ENCODE results near the gene ZBTB20. TPM values are rescaled to one million over a fixed set of nuclear protein-coding genes. Genes with fewer than 3 reads are reported as not detected.
A peak's percentile ranks its signal among the peaks of the same experiment; 100 is the strongest.

Gene ZBTB20
- total and polyA plus RNA-seq, 4 donors: 0.74 to 77.1 (median 27.9) TPM

- WGBS, 2 donors: 73 to 84% methylated on average over 3 of the region's 3 CpGs
- Histone ChIP-seq H3K9me3 (ENCODE audit: control insufficient read depth in 4 of 4, insufficient read depth in 3 of 4, low read length in 3 of 4) (no peaks in the 10 kb centered on the region), H3K27ac (ENCODE audit: low read depth in 1 of 2, low read length in 1 of 2) (no peak overlapping the region), H3K9ac (ENCODE audit: insufficient read depth in 1 of 2, low read length in 2 of 2) (no peak overlapping the region), H3K4me1 (ENCODE audit: control insufficient read depth in 5 of 5, insufficient read depth in 5 of 5, low read length in 5 of 5) (no peaks in the 10 kb centered on the region), H3K4me3 (no peak overlapping the region), H3K27me3 (ENCODE audit: control insufficient read depth in 3 of 3, insufficient read depth in 3 of 3, low read length in 2 of 3) (no peaks in the 10 kb centered on the region), H3K36me3 (ENCODE audit: control insufficient read depth in 4 of 4, insufficient read depth in 4 of 4, low read length in 4 of 4) (no peaks in the 10 kb centered on the region)
- ATAC-seq (ENCODE audit: insufficient read depth, low FRiP score) (no peak), DNase-seq (no peak)
- TF ChIP-seq CTCF (IDR thresholded peaks at IDR 0.05; ENCODE audit: control extremely low read depth, extremely low read depth): no peak
Observed at GRCh38 chr3:115042351-115042750, 104.7 kb downstream of the ZBTB20 start.

GRCh38 chr3:115040673-115041286, 106.3 kb downstream of the ZBTB20 start:
- DNase-seq: peak; percentile 19 to 57 (median 52)
- H3K4me3 ChIP-seq: no peak overlapping the region
- no peaks in the 10 kb centered on the region for H3K4me1 ChIP-seq (ENCODE audit: control insufficient read depth in 5 of 5, insufficient read depth in 5 of 5, low read length in 5 of 5)
- H3K36me3 ChIP-seq (ENCODE audit: control insufficient read depth in 4 of 4, insufficient read depth in 4 of 4, low read length in 4 of 4): no peaks in the 10 kb centered on the region
- WGBS, 2 donors: 39 to 42% methylated on average over 4 of the region's 4 CpGs
- no peaks in the 10 kb centered on the region for H3K27me3 ChIP-seq (ENCODE audit: control insufficient read depth in 3 of 3, insufficient read depth in 3 of 3, low read length in 2 of 3)
- H3K27ac ChIP-seq (ENCODE audit: low read depth in 1 of 2, low read length in 1 of 2): no peak overlapping the region
- peak; percentile 66 for ATAC-seq (ENCODE audit: insufficient read depth, low FRiP score)
- no peak overlapping the region for H3K9ac ChIP-seq (ENCODE audit: insufficient read depth in 1 of 2, low read length in 2 of 2)
- peak; percentile 35 for TF ChIP-seq CTCF (IDR thresholded peaks at IDR 0.05; ENCODE audit: control extremely low read depth, extremely low read depth)
- H3K9me3 ChIP-seq (ENCODE audit: control insufficient read depth in 4 of 4, insufficient read depth in 3 of 4, low read length in 3 of 4): no peaks in the 10 kb centered on the region

GRCh38 chr3:115040246-115040645, 106.8 kb downstream of the ZBTB20 start:
- Histone ChIP-seq H3K27me3 (ENCODE audit: control insufficient read depth in 3 of 3, insufficient read depth in 3 of 3, low read length in 2 of 3) (no peaks in the 10 kb centered on the region), H3K9me3 (ENCODE audit: control insufficient read depth in 4 of 4, insufficient read depth in 3 of 4, low read length in 3 of 4) (no peaks in the 10 kb centered on the region), H3K36me3 (ENCODE audit: control insufficient read depth in 4 of 4, insufficient read depth in 4 of 4, low read length in 4 of 4) (no peaks in the 10 kb centered on the region), H3K4me3 (no peak overlapping the region), H3K9ac (ENCODE audit: insufficient read depth in 1 of 2, low read length in 2 of 2) (no peak overlapping the region), H3K27ac (ENCODE audit: low read depth in 1 of 2, low read length in 1 of 2) (no peak overlapping the region), H3K4me1 (ENCODE audit: control insufficient read depth in 5 of 5, insufficient read depth in 5 of 5, low read length in 5 of 5) (no peaks in the 10 kb centered on the region)
- DNase-seq: no peak
- ATAC-seq (ENCODE audit: insufficient read depth, low FRiP score): no peak
- no peak for TF ChIP-seq CTCF (IDR thresholded peaks at IDR 0.05; ENCODE audit: control extremely low read depth, extremely low read depth)

- 93 to 96% methylated on average over 1 of the region's 1 CpG for WGBS, 2 donors
- H3K4me3 ChIP-seq: no peak overlapping the region
- no peaks in the 10 kb centered on the region for H3K4me1 ChIP-seq (ENCODE audit: control insufficient read depth in 5 of 5, insufficient read depth in 5 of 5, low read length in 5 of 5)
- H3K9ac ChIP-seq (ENCODE audit: insufficient read depth in 1 of 2, low read length in 2 of 2): no peak overlapping the region
- TF ChIP-seq CTCF (IDR thresholded peaks at IDR 0.05; ENCODE audit: control extremely low read depth, extremely low read depth): no peak
- DNase-seq: no peak
- no peaks in the 10 kb centered on the region for H3K27me3 ChIP-seq (ENCODE audit: control insufficient read depth in 3 of 3, insufficient read depth in 3 of 3, low read length in 2 of 3)
- no peaks in the 10 kb centered on the region for H3K9me3 ChIP-seq (ENCODE audit: control insufficient read depth in 4 of 4, insufficient read depth in 3 of 4, low read length in 3 of 4)
- no peak overlapping the region for H3K27ac ChIP-seq (ENCODE audit: low read depth in 1 of 2, low read length in 1 of 2)
- no peaks in the 10 kb centered on the region for H3K36me3 ChIP-seq (ENCODE audit: control insufficient read depth in 4 of 4, insufficient read depth in 4 of 4, low read length in 4 of 4)
- no peak for ATAC-seq (ENCODE audit: insufficient read depth, low FRiP score)
Observed at GRCh38 chr3:115038817-115039216, 108.3 kb downstream of the ZBTB20 start.
